Measurements from ENCODE around the gene LYZL4.

LYZL4 gene

GRCh38 chr3:42369832-42370231 lies 40.6 kb downstream of the LYZL4 start:
- DNase-seq = no peak

GRCh38 chr3:42369304-42369703 lies 41.1 kb downstream of the LYZL4 start:
- no peak for DNase-seq

- no peak for DNase-seq
Observed at GRCh38 chr3:42368861-42369260, 41.5 kb downstream of the LYZL4 start.

GRCh38 chr3:42367903-42368302 lies 42.5 kb downstream of the LYZL4 start:
- DNase-seq = no peak

GRCh38 chr3:42366550-42366949 lies 43.9 kb downstream of the LYZL4 start:
- no peak for DNase-seq

GRCh38 chr3:42357335-42357734 lies 53.1 kb downstream of the LYZL4 start:
- DNase-seq = no peak

GRCh38 chr3:42355612-42356011 lies 54.8 kb downstream of the LYZL4 start:
- no peak for DNase-seq

- DNase-seq = no peak
Observed at GRCh38 chr3:42353631-42354030, 56.8 kb downstream of the LYZL4 start.

GRCh38 chr3:42351207-42351606 lies 59.2 kb downstream of the LYZL4 start:
- DNase-seq = no peak

GRCh38 chr3:42349765-42350594 lies 60.4 kb downstream of the LYZL4 start:
- no peak for DNase-seq

- no peak for DNase-seq
Observed at GRCh38 chr3:42347928-42348327, 62.5 kb downstream of the LYZL4 start.
